GM12878 (cell line): ENCODE measurements around the gene DHX29.

Experiments used
- ATF7 ChIP-seq: fragments of 450-650 bp; IDR thresholded peaks from 2 replicates; pipeline ENCODE4 v1.6.1; 2016; ENCODE audit warnings: low read depth, mild to moderate bottlenecking
- CTCF ChIP-seq, 3 experiments: IDR thresholded peaks in 2 of 3; conservative IDR thresholded peaks in 1 of 3; 2 replicates each; pipeline ENCODE4 v1.5.1; 2011; ENCODE audit warnings: low read depth in 3 of 3, low read length in 3 of 3, mild to moderate bottlenecking in 3 of 3, control low read depth in 2 of 3, moderate library complexity in 2 of 3, inconsistent platforms in 1 of 3, mixed read lengths in 1 of 3; ENCODE audit not compliant: control insufficient read depth in 2 of 3, insufficient read depth in 1 of 3; ENCODE audit errors: extremely low read depth in 1 of 3
- GABPA ChIP-seq: IDR thresholded peaks from 2 replicates; pipeline ENCODE4 v1.6.1; 2014; ENCODE audit warnings: antibody characterized with exemption, low read depth, mild to moderate bottlenecking, inconsistent platforms
- MEF2A ChIP-seq: IDR thresholded peaks from 2 replicates; pipeline ENCODE4 v1.6.1; 2011; ENCODE audit warnings: low read depth, mild to moderate bottlenecking, low read length, moderate library complexity; ENCODE audit not compliant: insufficient read depth
- ZZZ3 ChIP-seq: IDR thresholded peaks from 2 replicates; pipeline ENCODE4 v1.6.1; 2011; ENCODE audit warnings: low read depth; ENCODE audit not compliant: control insufficient read depth, insufficient read length

- TF ChIP-seq MEF2A (no peak), CTCF (IDR thresholded peaks at IDR 0.05 in 2 of 3, conservative IDR thresholded peaks at IDR 0.05 in 1 of 3; ENCODE audit: control insufficient read depth in 2 of 3, extremely low read depth in 1 of 3, insufficient read depth in 1 of 3, low read depth in 3 of 3, low read length in 3 of 3) (no peak), ATF7 (no peak), GABPA (no peak), ZZZ3 (no peak)
Observed at GRCh38 chr5:55345327-55345726, 37.8 kb upstream of the DHX29 start.
